HG03039 (cell line): ENCODE measurements around the gene UBR2.
"Not testable (repeated sequence)": the region's sequence is repeated elsewhere in the genome, so short reads cannot be mapped to it uniquely, and the experiment has no call there.

Experiments used
- ATAC-seq: cut with Tn5 transposase; IDR thresholded peaks from one replicate; pipeline ENCODE4 v1.9.1; 2021; ENCODE audit warnings: mild to moderate bottlenecking, moderate library complexity; ENCODE audit not compliant: unreplicated experiment

Gene UBR2

GRCh38 chr6:42690151-42690702, 126.4 kb downstream of the UBR2 start:
- ATAC-seq: no peak

- ATAC-seq: no peak
Measured at GRCh38 chr6:42690872-42691271, 127.0 kb downstream of the UBR2 start.

GRCh38 chr6:42692137-42692911, 128.5 kb downstream of the UBR2 start:
- no peak for ATAC-seq

GRCh38 chr6:42693725-42694323, 130.0 kb downstream of the UBR2 start:
- no peak for ATAC-seq

- ATAC-seq: no peak
Measured at GRCh38 chr6:42694586-42694985, 130.8 kb downstream of the UBR2 start.

- ATAC-seq: no peak
Measured at GRCh38 chr6:42696526-42697267, 132.9 kb downstream of the UBR2 start.

- no peak for ATAC-seq
Measured at GRCh38 chr6:42697268-42697655, 133.4 kb downstream of the UBR2 start.

- no peak for ATAC-seq
Measured at GRCh38 chr6:42698217-42698616, 134.4 kb downstream of the UBR2 start.

- ATAC-seq: no peak
Measured at GRCh38 chr6:42702200-42702599, 138.4 kb downstream of the UBR2 start.

GRCh38 chr6:42702786-42703185, 139.0 kb downstream of the UBR2 start:
- not testable (repeated sequence) for ATAC-seq

GRCh38 chr6:42704251-42704936, 140.6 kb downstream of the UBR2 start:
- ATAC-seq: no peak

GRCh38 chr6:42704937-42705374, 141.1 kb downstream of the UBR2 start:
- ATAC-seq: no peak

GRCh38 chr6:42707595-42707994, 143.8 kb downstream of the UBR2 start:
- no peak for ATAC-seq

GRCh38 chr6:42708096-42708495, 144.3 kb downstream of the UBR2 start:
- no peak for ATAC-seq

GRCh38 chr6:42709871-42710270, 146.0 kb downstream of the UBR2 start:
- no peak for ATAC-seq

- ATAC-seq: no peak
Measured at GRCh38 chr6:42710316-42710715, 146.5 kb downstream of the UBR2 start.

GRCh38 chr6:42711930-42712329, 148.1 kb downstream of the UBR2 start:
- no peak for ATAC-seq

GRCh38 chr6:42714098-42714761, 150.4 kb downstream of the UBR2 start:
- no peak for ATAC-seq

- no peak for ATAC-seq
Measured at GRCh38 chr6:42715871-42716270, 152.0 kb downstream of the UBR2 start.

- ATAC-seq: no peak
Measured at GRCh38 chr6:42720739-42721138, 156.9 kb downstream of the UBR2 start.
